Thoracic aorta endothelial cell (primary cell): ENCODE results near the gene DIO2. TPM values are rescaled to one million over a fixed set of nuclear protein-coding genes. Genes with fewer than 3 reads are reported as not detected.

Experiments
- total RNA-seq: library from RNA; depleted of rRNA; stranded (reverse); fragments of >200 nt; gene quantifications from 2 replicates; pipeline ENCODE4 v1.2.3, GENCODE V29; 2012

The DIO2 gene
- total RNA-seq = 0.07 and 0.13 TPM in 2 replicates

GRCh38 chr14:80211153-80212022 is at the start of gene DIO2:
Gene DIO2 (minus strand): TSS chr14:80211504. CDS start chr14:80211472, 32 bp downstream.

